ENCODE results near the gene MYH14.
"Not testable (repeated sequence)": the region's sequence is repeated elsewhere in the genome, so short reads cannot be mapped to it uniquely, and the experiment has no call there.

The MYH14 gene

DNA sequence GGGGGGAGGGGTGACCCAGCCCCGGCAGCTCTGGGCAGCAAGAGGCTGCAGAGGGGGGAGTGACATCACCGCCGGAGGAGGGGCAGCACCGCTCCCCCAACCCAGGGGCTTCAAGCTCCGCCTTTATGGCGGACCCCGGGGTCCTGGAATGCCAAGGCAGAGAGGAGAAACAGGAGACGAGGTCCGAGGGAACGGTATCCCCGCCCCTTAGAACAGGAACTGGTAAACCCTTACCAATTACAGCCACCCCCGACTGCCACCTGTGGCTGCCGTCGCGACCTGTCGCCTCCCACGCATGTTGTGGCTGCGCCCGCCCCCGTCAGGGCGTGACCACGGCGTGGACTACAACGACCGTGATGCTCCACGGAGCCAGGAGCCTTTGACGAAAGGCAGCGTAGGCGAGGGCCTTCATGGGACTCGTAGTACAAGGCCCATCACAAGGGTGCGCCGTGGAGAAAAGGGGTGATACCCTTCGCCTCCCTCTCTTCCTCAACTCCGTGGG, 129.9 kb downstream of the MYH14 start:
- DNase-seq (ENCODE audit: low spot score): peak; percentile 79

DNA sequence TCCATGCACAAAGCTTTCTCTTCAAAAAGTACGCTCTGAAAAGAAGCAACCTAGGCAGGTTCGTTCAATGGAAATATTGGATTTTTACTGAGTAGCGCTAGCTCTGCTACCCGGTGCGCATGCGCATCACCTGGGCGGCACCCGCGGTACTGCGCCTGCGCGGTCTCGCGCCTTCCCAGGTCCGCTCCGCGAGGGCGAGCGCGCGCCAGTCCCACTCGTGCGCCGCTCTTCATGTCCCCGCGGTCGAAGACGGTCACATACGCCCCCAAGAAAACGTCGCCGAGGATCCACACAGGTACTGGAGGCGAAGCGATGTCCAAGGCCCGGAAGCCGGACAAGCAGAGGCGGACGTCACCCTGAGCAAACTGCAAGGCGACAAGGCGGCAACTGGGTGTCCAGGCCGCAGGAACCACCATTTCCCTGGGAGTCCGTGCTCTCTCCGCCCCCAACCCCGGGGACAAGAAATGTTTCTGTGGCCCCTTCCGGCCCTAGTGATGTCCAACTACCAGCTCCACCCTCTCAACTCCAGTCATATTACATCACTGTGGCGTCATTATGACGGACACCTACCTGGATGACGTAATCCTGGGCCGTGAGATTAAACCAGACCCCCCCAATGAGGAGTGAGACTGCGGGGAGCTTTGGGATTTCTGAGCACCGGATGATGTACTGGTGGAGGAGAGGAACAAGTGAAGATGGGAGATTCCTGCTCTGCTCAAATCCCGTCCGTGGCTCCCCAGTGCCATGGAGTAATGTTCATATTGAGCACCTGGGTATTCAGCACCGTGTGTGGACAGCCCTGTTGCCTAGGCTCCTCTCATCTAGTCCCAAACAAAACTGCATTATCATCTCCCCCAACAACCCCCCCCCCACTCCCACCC, 130.6 kb downstream of the MYH14 start:
- DNase-seq (ENCODE audit: low spot score): peak; percentile 98

DNA sequence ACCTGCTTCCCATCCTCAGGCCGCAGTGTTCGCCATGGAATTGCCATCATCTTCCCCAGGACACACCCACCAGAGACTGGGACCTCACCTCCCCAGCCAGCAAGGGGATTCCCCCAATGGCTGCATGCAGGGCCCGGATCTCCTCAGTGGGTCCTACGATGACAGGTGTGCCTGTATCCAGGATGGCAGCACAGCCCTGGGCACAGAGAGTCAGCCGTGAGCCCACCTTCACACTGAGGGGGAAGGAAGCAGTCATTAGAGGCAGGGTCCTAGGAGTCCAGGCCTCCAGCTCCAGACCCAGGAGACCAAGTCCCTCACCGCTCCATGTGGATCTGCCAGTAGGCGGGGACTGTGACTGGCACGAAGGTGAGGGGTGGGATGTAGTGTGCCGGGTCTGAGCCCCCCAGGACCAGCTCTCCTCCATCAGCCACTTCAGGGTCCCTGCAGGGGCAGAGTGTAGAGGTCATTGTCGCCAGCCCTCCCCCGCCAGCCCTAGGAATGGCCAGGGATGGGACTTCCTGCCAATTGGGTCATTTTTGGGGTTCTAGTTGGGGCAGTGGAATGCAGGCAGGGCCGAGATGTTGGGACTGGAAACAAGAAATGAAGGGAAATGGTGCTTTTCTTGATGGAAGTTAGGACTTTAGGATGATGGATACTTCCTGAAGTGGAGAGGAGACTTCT, 131.5 kb downstream of the MYH14 start:
- DNase-seq (ENCODE audit: low spot score): no peak

DNA sequence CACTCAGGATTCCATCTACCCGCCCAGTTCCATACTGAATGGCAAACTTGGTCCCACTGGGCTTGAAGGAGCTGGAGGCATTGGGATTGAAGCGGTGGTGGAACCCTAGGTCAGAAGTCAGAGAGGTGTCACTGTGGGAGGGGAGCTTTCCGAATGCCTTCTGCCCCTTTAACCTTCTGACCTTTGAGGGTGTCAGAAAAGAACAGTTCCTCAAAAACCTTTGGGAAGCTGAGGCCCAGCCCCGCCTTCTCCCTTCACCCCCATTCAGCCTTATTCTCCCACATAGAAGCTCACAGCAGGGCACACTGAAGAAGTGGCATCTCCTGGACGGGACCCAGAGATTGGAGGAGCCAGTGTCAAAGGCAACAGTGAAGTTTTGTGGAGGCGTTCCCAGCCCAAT, 133.6 kb downstream of the MYH14 start:
- not testable (repeated sequence) for DNase-seq (ENCODE audit: low spot score)

DNA sequence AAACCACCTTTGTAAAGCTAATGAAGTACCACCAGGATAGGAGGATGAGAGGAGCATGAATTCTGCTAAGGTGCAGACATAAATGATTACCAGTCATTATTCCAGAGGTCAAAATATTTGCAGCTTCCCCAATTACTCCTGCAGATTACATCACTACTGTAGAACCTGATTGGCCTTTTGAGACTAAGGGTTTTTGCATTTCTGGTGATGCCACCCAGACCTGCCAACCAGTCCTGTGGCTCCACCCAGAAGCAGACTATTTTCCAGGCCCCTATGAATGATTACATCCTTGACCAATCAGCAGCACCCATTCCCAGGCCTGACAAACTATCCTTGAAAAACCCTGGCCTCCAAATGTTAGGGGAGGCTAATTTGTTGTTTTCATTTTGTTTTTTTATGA, 136.9 kb downstream of the MYH14 start:
- no peak for DNase-seq (ENCODE audit: low spot score)

- DNase-seq (ENCODE audit: low spot score): no peak
Measured at GRCh38 chr19:50341091-50341564, 137.7 kb downstream of the MYH14 start.

- DNase-seq (ENCODE audit: low spot score): no peak
Measured at GRCh38 chr19:50344661-50345318, 141.4 kb downstream of the MYH14 start.

DNA sequence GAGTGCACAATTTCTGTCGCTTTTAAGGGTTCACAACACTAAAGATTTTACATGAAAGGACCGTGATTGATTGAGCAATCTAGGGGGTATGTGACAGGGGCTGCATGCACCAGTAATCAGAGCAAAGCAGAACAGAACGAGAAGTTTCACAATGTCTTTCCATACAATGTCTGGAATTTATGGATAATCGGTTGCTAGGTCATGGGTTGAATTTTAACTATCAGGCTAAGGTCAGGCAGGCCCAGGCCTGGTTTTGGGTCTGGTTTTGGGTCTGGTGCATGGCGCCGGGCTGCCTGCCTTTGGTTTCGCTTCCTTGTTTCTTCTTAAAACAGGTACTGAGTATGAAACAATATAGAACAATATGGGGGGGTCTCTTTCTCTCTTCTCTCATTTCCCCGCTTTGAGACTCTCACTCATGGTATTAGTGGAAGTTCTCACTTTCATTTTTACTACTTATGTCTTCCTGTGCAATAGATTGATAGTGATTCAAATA, 143.7 kb downstream of the MYH14 start:
- not testable (repeated sequence) for DNase-seq (ENCODE audit: low spot score)

- DNase-seq (ENCODE audit: low spot score): no peak
Measured at GRCh38 chr19:50349277-50350057, 146.0 kb downstream of the MYH14 start.

DNA sequence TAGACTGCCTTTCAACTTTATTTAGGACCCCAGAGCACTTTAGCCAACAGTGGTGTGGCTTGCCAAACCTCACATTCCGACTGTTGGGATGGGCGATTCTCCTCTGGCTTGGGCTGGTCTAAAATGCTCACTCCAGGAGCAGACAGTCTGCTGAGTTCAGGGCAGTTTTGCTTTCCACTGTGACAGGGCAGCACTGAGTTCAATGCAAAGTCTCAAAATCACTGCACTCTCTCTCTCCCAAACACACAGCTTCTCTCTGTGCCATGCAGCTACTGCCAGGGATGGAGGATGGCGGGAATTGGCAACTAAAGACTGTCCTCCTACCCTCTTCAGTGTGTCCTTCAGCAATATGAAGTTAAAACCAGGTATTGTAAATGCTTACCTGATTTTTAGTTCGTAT, 148.8 kb downstream of the MYH14 start:
- DNase-seq (ENCODE audit: low spot score): no peak

DNA sequence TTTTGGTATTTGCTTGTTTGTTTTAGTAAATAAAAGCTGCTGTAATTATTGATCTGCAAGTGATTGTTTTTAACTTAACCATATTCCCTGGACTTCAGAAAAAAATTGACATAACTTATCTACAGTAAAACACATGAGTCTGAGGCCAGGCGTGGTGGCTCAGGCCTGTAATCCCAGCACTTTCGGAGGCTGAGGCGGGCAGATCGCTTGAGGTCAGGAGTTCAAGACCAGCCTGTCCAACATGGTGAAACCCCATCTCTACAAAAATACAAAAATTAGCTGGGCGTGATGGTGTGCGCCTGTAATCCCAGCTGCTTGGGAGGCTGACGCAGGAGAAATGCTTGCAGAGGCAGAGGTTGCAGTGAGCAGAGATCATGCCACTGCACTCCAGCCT, 150.1 kb downstream of the MYH14 start:
- not testable (repeated sequence) for DNase-seq (ENCODE audit: low spot score)

DNA sequence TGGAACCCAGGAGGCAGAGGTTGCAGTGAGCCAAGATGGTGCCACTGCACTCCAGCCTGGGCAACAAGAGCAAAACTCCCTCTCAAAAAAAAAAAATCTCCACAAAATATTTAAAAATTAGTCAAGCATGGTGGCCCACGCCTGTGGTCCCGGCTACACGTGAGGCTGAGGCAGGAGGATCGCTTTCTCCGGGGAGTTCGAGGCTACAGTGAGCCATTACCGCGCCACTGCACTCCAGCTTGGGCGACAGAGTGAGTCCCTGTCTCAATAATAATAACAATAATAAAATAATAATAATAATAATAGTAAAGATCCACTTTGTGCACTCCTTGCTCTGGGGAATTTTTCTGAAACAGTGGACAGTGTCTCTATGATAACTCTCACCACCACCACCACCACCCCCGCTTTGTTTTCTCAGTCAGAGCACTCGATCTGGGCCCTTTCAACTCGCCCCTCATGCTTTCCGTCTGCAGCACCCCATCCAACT, 153.3 kb downstream of the MYH14 start:
- no peak for DNase-seq (ENCODE audit: low spot score)

- DNase-seq (ENCODE audit: low spot score): peak; percentile 65
Measured at GRCh38 chr19:50357178-50358100, 154.0 kb downstream of the MYH14 start.

- peak; percentile 72 for DNase-seq (ENCODE audit: low spot score)
Measured at GRCh38 chr19:50358483-50359327, 155.3 kb downstream of the MYH14 start.

- DNase-seq (ENCODE audit: low spot score): no peak
Measured at GRCh38 chr19:50359328-50359818, 156.0 kb downstream of the MYH14 start.

Measured in GM03348 (cell line).